GM12891 (cell line): ENCODE results near the gene SLC26A11.

Experiments
- DNase-seq: peaks from one replicate; pipeline ENCODE4 v3.0.0; 2011; ENCODE audit warnings: low spot score; ENCODE audit not compliant: insufficient read length
- FAIRE-seq: peaks from 2 replicates; lab custom pipeline; 2011; peaks lifted over from hg19 to GRCh38; lab: Jason Lieb, UNC
- PAX5 ChIP-seq: IDR thresholded peaks from 2 replicates; pipeline ENCODE4 v1.6.1; 2011; ENCODE audit warnings: low read length, moderate library complexity, mild to moderate bottlenecking; ENCODE audit not compliant: insufficient read depth, severe bottlenecking
- POLR2A ChIP-seq: IDR thresholded peaks from 2 replicates; pipeline ENCODE4 v1.6.1; 2011; ENCODE audit warnings: low read depth, low read length, control low read depth
- POLR2AphosphoS5 ChIP-seq: IDR thresholded peaks from 2 replicates; pipeline ENCODE4 v1.6.1; 2011; ENCODE audit warnings: low read depth, low read length, control low read depth
- POU2F2 ChIP-seq: IDR thresholded peaks from 2 replicates; pipeline ENCODE4 v1.6.1; 2011; ENCODE audit warnings: low read depth, mild to moderate bottlenecking, control low read depth, low read length, moderate library complexity
- SPI1 ChIP-seq: IDR thresholded peaks from 2 replicates; pipeline ENCODE4 v1.6.1; 2011; ENCODE audit warnings: low read depth, low read length, control low read depth
- TAF1 ChIP-seq: IDR thresholded peaks from 2 replicates; pipeline ENCODE4 v1.6.1; 2011; ENCODE audit warnings: low read depth, low read length, control low read depth

The SLC26A11 gene

GRCh38 chr17:80259457-80260068, 39.3 kb downstream of the SLC26A11 start:
- TF ChIP-seq TAF1 (no peak), PAX5 (no peak), POU2F2 (no peak), POLR2AphosphoS5 (no peak), POLR2A (no peak), SPI1 (no peak)
- no peak for FAIRE-seq
- DNase-seq, result no peak

GRCh38 chr17:80260069-80260535, 39.9 kb downstream of the SLC26A11 start:
- TF ChIP-seq TAF1, result no peak
- no peak for TF ChIP-seq SPI1
- no peak for TF ChIP-seq POLR2AphosphoS5
- no peak for TF ChIP-seq POU2F2
- no peak for TF ChIP-seq PAX5
- TF ChIP-seq POLR2A, result no peak
- FAIRE-seq, result no peak
- DNase-seq, result peak; percentile 79

- FAIRE-seq (no peak), DNase-seq (peak; percentile 68)
Observed at GRCh38 chr17:80260791-80261158, 40.5 kb downstream of the SLC26A11 start, which contains the start of gene RNF213. RNF213 (plus strand) TSS chr17:80260852; CDS start chr17:80263682, 2,830 bp downstream.

GRCh38 chr17:80261159-80261894, 41.1 kb downstream of the SLC26A11 start:
- FAIRE-seq (no peak), DNase-seq (no peak)
- TF ChIP-seq POU2F2 (peak; percentile 34; the same call in 1 of the 2 replicates), TAF1 (no peak), POLR2AphosphoS5 (no peak), POLR2A (no peak)

More at GRCh38 chr17:80260791-80261158, 40.5 kb downstream of the SLC26A11 start, which contains the start of gene RNF213:
- TF ChIP-seq SPI1, result no peak
- no peak for TF ChIP-seq PAX5
- TF ChIP-seq POU2F2, result no peak
- TF ChIP-seq POLR2AphosphoS5, result no peak
- peak; percentile 41; the same call in 1 of the 2 replicates for TF ChIP-seq POLR2A
- no peak for TF ChIP-seq TAF1

GRCh38 chr17:80261895-80262279, 41.7 kb downstream of the SLC26A11 start:
- FAIRE-seq (no peak), DNase-seq (no peak)
- no peak for TF ChIP-seq POU2F2
- no peak for TF ChIP-seq TAF1
- no peak for TF ChIP-seq POLR2A
- TF ChIP-seq SPI1, result no peak
- no peak for TF ChIP-seq POLR2AphosphoS5
- TF ChIP-seq PAX5, result no peak

GRCh38 chr17:80262291-80262690, 42.1 kb downstream of the SLC26A11 start:
- DNase-seq (no peak), FAIRE-seq (no peak)
- TF ChIP-seq TAF1 (no peak), PAX5 (no peak)

- FAIRE-seq, result no peak
Observed at GRCh38 chr17:80262775-80263244, 42.6 kb downstream of the SLC26A11 start.

GRCh38 chr17:80263253-80264204, 43.3 kb downstream of the SLC26A11 start:
- peak; percentile 80 for DNase-seq
- TF ChIP-seq SPI1, result no peak
- no peak for TF ChIP-seq PAX5
- TF ChIP-seq POU2F2, result peak; percentile 79
- TF ChIP-seq POLR2A, result peak; percentile 97
- peak; percentile 68; the same call in 1 of the 2 replicates for TF ChIP-seq TAF1
- TF ChIP-seq POLR2AphosphoS5, result peak; percentile 97
- FAIRE-seq, result peak; percentile 95

More at GRCh38 chr17:80262775-80263244, 42.6 kb downstream of the SLC26A11 start:
- TF ChIP-seq POU2F2, result no peak
- no peak for TF ChIP-seq POLR2A
- no peak for TF ChIP-seq TAF1
- no peak for TF ChIP-seq SPI1
- no peak for TF ChIP-seq POLR2AphosphoS5
- TF ChIP-seq PAX5, result no peak
- no peak for DNase-seq

- FAIRE-seq, result peak; percentile 86
- DNase-seq, result no peak
- TF ChIP-seq SPI1 (no peak), POLR2AphosphoS5 (0 out of 2 replicates have a peak, but pooled peaks have one; percentile 20)
Observed at GRCh38 chr17:80264205-80265075, 44.2 kb downstream of the SLC26A11 start.
